Effector memory CD8-positive, alpha-beta T cell (primary cell): ENCODE results near the gene MYH11.
"Not testable (repeated sequence)": the region's sequence is repeated elsewhere in the genome, so short reads cannot be mapped to it uniquely, and the experiment has no call there.

ENCODE experiments used
- ATAC-seq: fragments of 150-1000 bp; cut with Tn5 transposase; replicated peaks from 2 replicates; pipeline ENCODE4 v1.10.0; 2021; ENCODE audit warnings: mild to moderate bottlenecking, moderate library complexity
- DNase-seq, 3 experiments: peaks; one replicate each; pipeline ENCODE4 v3.0.0; 2021
- H3K27ac Mint-ChIP-seq, 2 donors: one replicate each; pipeline ENCODE4 v1.8.0; 2022; ENCODE audit warnings: mild to moderate bottlenecking in 2 of 2, mixed read lengths in 2 of 2, moderate library complexity in 2 of 2
- H3K27me3 Mint-ChIP-seq, 2 donors: one replicate each; pipeline ENCODE4 v1.8.0; 2022; ENCODE audit warnings: mixed read lengths in 2 of 2
- H3K36me3 Mint-ChIP-seq: one replicate; pipeline ENCODE4 v1.8.0; 2022; ENCODE audit warnings: mild to moderate bottlenecking, moderate library complexity, mixed read lengths; ENCODE audit not compliant: insufficient read depth
- H3K4me1 Mint-ChIP-seq, 2 donors: one replicate each; pipeline ENCODE4 v1.8.0; 2022; ENCODE audit warnings: low read depth in 2 of 2, mixed read lengths in 2 of 2
- H3K4me3 Mint-ChIP-seq, 2 donors: one replicate each; pipeline ENCODE4 v1.8.0; 2022; ENCODE audit warnings: mild to moderate bottlenecking in 2 of 2, mixed read lengths in 2 of 2, moderate library complexity in 2 of 2
- H3K9me3 Mint-ChIP-seq, 2 donors: one replicate each; pipeline ENCODE4 v1.8.0; 2022; ENCODE audit warnings: mixed read lengths in 2 of 2

The MYH11 gene

GRCh38 chr16:15827709-15828343, 29.0 kb downstream of the MYH11 start:
- no peaks in the 10 kb centered on the region for H3K4me1 Mint-ChIP-seq
- H3K27me3 Mint-ChIP-seq: peaks cover 6 to 22% of the 10 kb centered on the region in 2 donors
- DNase-seq: no peak
- H3K4me3 Mint-ChIP-seq: no peak overlapping the region
- ATAC-seq: no peak
- H3K36me3 Mint-ChIP-seq: no peaks in the 10 kb centered on the region
- no peak overlapping the region for H3K27ac Mint-ChIP-seq
- H3K9me3 Mint-ChIP-seq: no peaks in the 10 kb centered on the region

- no peaks in the 10 kb centered on the region for H3K36me3 Mint-ChIP-seq
- DNase-seq: no peak
- ATAC-seq: no peak
- H3K27me3 Mint-ChIP-seq: peaks cover 6 to 22% of the 10 kb centered on the region in 2 donors
- no peaks in the 10 kb centered on the region for H3K4me1 Mint-ChIP-seq
- H3K4me3 Mint-ChIP-seq: no peak overlapping the region
- no peaks in the 10 kb centered on the region for H3K9me3 Mint-ChIP-seq
- no peak overlapping the region for H3K27ac Mint-ChIP-seq
Observed at GRCh38 chr16:15827299-15827698, 29.5 kb downstream of the MYH11 start.

GRCh38 chr16:15825750-15826305, 31.0 kb downstream of the MYH11 start:
- Mint-ChIP-seq H3K27ac (peak overlapping the region in 1 of 2 donors; percentile 67), H3K36me3 (no peaks in the 10 kb centered on the region), H3K27me3 (peaks cover 6 to 22% of the 10 kb centered on the region in 2 donors), H3K4me3 (no peak overlapping the region), H3K4me1 (no peaks in the 10 kb centered on the region), H3K9me3 (no peaks in the 10 kb centered on the region)
- DNase-seq: no peak
- ATAC-seq: no peak

- Mint-ChIP-seq H3K36me3 (no peaks in the 10 kb centered on the region), H3K9me3 (no peaks in the 10 kb centered on the region), H3K27ac (no peak overlapping the region), H3K4me3 (no peak overlapping the region), H3K27me3 (peaks cover 6 to 22% of the 10 kb centered on the region in 2 donors), H3K4me1 (no peaks in the 10 kb centered on the region)
- no peak for ATAC-seq
- DNase-seq: no peak
Observed at GRCh38 chr16:15822957-15823356, 33.9 kb downstream of the MYH11 start.

GRCh38 chr16:15820837-15821236, 36.0 kb downstream of the MYH11 start:
- no peak for ATAC-seq
- no peak overlapping the region for H3K4me3 Mint-ChIP-seq
- H3K27me3 Mint-ChIP-seq: peaks cover 14 to 22% of the 10 kb centered on the region in 2 donors
- H3K4me1 Mint-ChIP-seq: no peaks in the 10 kb centered on the region
- peaks cover 6% of the 10 kb centered on the region in 2 donors for H3K9me3 Mint-ChIP-seq
- no peaks in the 10 kb centered on the region for H3K36me3 Mint-ChIP-seq
- no peak for DNase-seq
- no peak overlapping the region for H3K27ac Mint-ChIP-seq

- Mint-ChIP-seq H3K9me3 (peaks cover 6 to 10% of the 10 kb centered on the region in 2 donors), H3K36me3 (no peaks in the 10 kb centered on the region), H3K27ac (no peak overlapping the region), H3K27me3 (peaks cover 13 to 19% of the 10 kb centered on the region in 2 donors), H3K4me3 (no peak overlapping the region), H3K4me1 (no peaks in the 10 kb centered on the region)
- no peak for ATAC-seq
- DNase-seq: no peak
Observed at GRCh38 chr16:15819046-15819445, 37.8 kb downstream of the MYH11 start.

GRCh38 chr16:15817446-15817845, 39.4 kb downstream of the MYH11 start:
- no peaks in the 10 kb centered on the region for H3K36me3 Mint-ChIP-seq

GRCh38 chr16:15816228-15816627, 40.6 kb downstream of the MYH11 start:
- H3K4me1 Mint-ChIP-seq: no peaks in the 10 kb centered on the region
- H3K36me3 Mint-ChIP-seq: no peaks in the 10 kb centered on the region
- no peak overlapping the region for H3K4me3 Mint-ChIP-seq
- ATAC-seq (no peak), DNase-seq (no peak)
- no peak overlapping the region for H3K27ac Mint-ChIP-seq
- H3K27me3 Mint-ChIP-seq: peaks cover 17 to 21% of the 10 kb centered on the region in 2 donors
- peaks cover 6 to 10% of the 10 kb centered on the region in 2 donors for H3K9me3 Mint-ChIP-seq

More at GRCh38 chr16:15817446-15817845, 39.4 kb downstream of the MYH11 start:
- no peak overlapping the region for H3K27ac Mint-ChIP-seq
- peaks cover 6 to 10% of the 10 kb centered on the region in 2 donors for H3K9me3 Mint-ChIP-seq
- no peak overlapping the region for H3K4me3 Mint-ChIP-seq
- DNase-seq: no peak
- no peaks in the 10 kb centered on the region for H3K4me1 Mint-ChIP-seq
- peaks cover 6 to 20% of the 10 kb centered on the region in 2 donors for H3K27me3 Mint-ChIP-seq
- no peak for ATAC-seq

- H3K36me3 Mint-ChIP-seq, H3K27ac Mint-ChIP-seq, ATAC-seq: not testable (repeated sequence)
Observed at GRCh38 chr16:15812401-15812750, 44.5 kb downstream of the MYH11 start.

GRCh38 chr16:15811481-15812400, 45.1 kb downstream of the MYH11 start:
- Mint-ChIP-seq H3K27me3 (peaks cover 42 to 60% of the 10 kb centered on the region in 2 donors), H3K27ac (no peak overlapping the region), H3K9me3 (peaks cover 6 to 10% of the 10 kb centered on the region in 2 donors)

More at GRCh38 chr16:15812401-15812750, 44.5 kb downstream of the MYH11 start:
- peaks cover 6 to 10% of the 10 kb centered on the region in 2 donors for H3K9me3 Mint-ChIP-seq
- not testable (repeated sequence) for DNase-seq, H3K4me3 Mint-ChIP-seq, H3K4me1 Mint-ChIP-seq
- H3K27me3 Mint-ChIP-seq: peaks cover 37 to 54% of the 10 kb centered on the region in 2 donors

GRCh38 chr16:15810949-15811348, 45.9 kb downstream of the MYH11 start:
- DNase-seq (no peak), ATAC-seq (no peak)
- peaks cover 1 to 5% of the 10 kb centered on the region in 2 donors for H3K9me3 Mint-ChIP-seq
- peaks cover 45 to 62% of the 10 kb centered on the region in 2 donors for H3K27me3 Mint-ChIP-seq
- no peak overlapping the region for H3K4me3 Mint-ChIP-seq
- no peaks in the 10 kb centered on the region for H3K36me3 Mint-ChIP-seq
- H3K4me1 Mint-ChIP-seq: no peaks in the 10 kb centered on the region
- no peak overlapping the region for H3K27ac Mint-ChIP-seq

More at GRCh38 chr16:15811481-15812400, 45.1 kb downstream of the MYH11 start:
- ATAC-seq (no peak), DNase-seq (no peak)
- Mint-ChIP-seq H3K36me3 (no peaks in the 10 kb centered on the region), H3K4me1 (no peaks in the 10 kb centered on the region), H3K4me3 (no peak overlapping the region)

- no peaks in the 10 kb centered on the region for H3K4me1 Mint-ChIP-seq
- H3K27ac Mint-ChIP-seq: no peak overlapping the region
- DNase-seq (no peak), ATAC-seq (no peak)
- H3K9me3 Mint-ChIP-seq: no peaks in the 10 kb centered on the region
- peaks cover 45 to 62% of the 10 kb centered on the region in 2 donors for H3K27me3 Mint-ChIP-seq
- no peak overlapping the region for H3K4me3 Mint-ChIP-seq
- no peaks in the 10 kb centered on the region for H3K36me3 Mint-ChIP-seq
Observed at GRCh38 chr16:15810411-15810810, 46.4 kb downstream of the MYH11 start.

- not testable (repeated sequence) for H3K36me3 Mint-ChIP-seq, H3K27ac Mint-ChIP-seq
- H3K27me3 Mint-ChIP-seq: peaks cover 41 to 62% of the 10 kb centered on the region in 2 donors
Observed at GRCh38 chr16:15809297-15809696, 47.5 kb downstream of the MYH11 start.

More at GRCh38 chr16:15809297-15809696, 47.5 kb downstream of the MYH11 start:
- ATAC-seq, H3K9me3 Mint-ChIP-seq, H3K4me3 Mint-ChIP-seq, DNase-seq, H3K4me1 Mint-ChIP-seq: not testable (repeated sequence)
